HUES6 (cell line): Measurements from ENCODE around the gene EXOG.

Source experiments
- H3K27ac ChIP-seq: 2 replicates; pipeline ENCODE4 v1.7.0; 2013; ENCODE audit warnings: low read depth, mild to moderate bottlenecking, low read length, inconsistent platforms
- H3K27me3 ChIP-seq: 2 replicates; pipeline ENCODE4 v1.6.1; 2013; ENCODE audit warnings: low read length; ENCODE audit not compliant: control insufficient read depth, insufficient read depth
- H3K36me3 ChIP-seq: 2 replicates; pipeline ENCODE4 v1.6.1; 2013; ENCODE audit warnings: low read length; ENCODE audit not compliant: control insufficient read depth, insufficient read depth
- H3K4me1 ChIP-seq: 2 replicates; pipeline ENCODE4 v1.6.1; 2013; ENCODE audit warnings: low read length; ENCODE audit not compliant: control insufficient read depth, insufficient read depth
- H3K4me3 ChIP-seq: 2 replicates; pipeline ENCODE4 v1.5.1; 2013; ENCODE audit warnings: low read depth, low read length
- H3K9ac ChIP-seq: one replicate; pipeline ENCODE4 v1.6.1; 2013; ENCODE audit warnings: mild to moderate bottlenecking, low read length
- H3K9me3 ChIP-seq: 2 replicates; pipeline ENCODE4 v1.6.1; 2013; ENCODE audit warnings: low read depth, low read length; ENCODE audit not compliant: control insufficient read depth, insufficient read depth

Gene EXOG

GRCh38 chr3:38558864-38559263 is 62.7 kb downstream of the EXOG start:
- Histone ChIP-seq H3K4me3 (no peak overlapping the region), H3K4me1 (no peaks in the 10 kb centered on the region), H3K9me3 (0 out of 2 replicates have a peak, but pooled peaks cover 5% of the 10 kb centered on the region), H3K36me3 (no peaks in the 10 kb centered on the region), H3K27ac (no peak overlapping the region), H3K9ac (no peak overlapping the region), H3K27me3 (no peaks in the 10 kb centered on the region)

DNA sequence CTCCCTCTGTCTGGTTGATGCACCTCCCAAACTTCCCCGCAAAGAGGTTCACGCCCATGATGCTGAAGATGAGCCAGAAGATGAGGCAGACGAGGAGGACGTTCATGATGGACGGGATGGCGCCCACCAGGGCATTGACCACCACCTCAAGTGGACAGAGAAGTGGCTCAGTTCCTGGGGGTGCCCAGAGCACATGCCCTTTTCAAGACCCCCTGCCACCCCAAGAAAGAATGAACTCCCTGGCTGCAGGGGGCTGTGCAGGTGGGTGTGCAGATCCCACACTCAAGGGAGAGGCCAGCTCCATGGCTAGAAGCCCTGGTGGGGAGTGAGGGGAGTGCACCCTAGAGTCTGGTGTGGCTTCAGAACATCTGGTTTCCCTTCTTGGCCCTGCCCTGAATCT is 64.1 kb downstream of the EXOG start:
- Histone ChIP-seq H3K27ac (no peak overlapping the region), H3K9ac (no peak overlapping the region), H3K9me3 (no peaks in the 10 kb centered on the region), H3K4me3 (no peak overlapping the region), H3K36me3 (no peaks in the 10 kb centered on the region), H3K4me1 (no peaks in the 10 kb centered on the region), H3K27me3 (no peaks in the 10 kb centered on the region)

- Histone ChIP-seq H3K36me3 (no peaks in the 10 kb centered on the region), H3K9ac (no peak overlapping the region), H3K27ac (no peak overlapping the region), H3K9me3 (no peaks in the 10 kb centered on the region), H3K27me3 (no peaks in the 10 kb centered on the region), H3K4me3 (no peak overlapping the region), H3K4me1 (no peaks in the 10 kb centered on the region)
Observed at GRCh38 chr3:38560996-38561717, 65.0 kb downstream of the EXOG start.

DNA sequence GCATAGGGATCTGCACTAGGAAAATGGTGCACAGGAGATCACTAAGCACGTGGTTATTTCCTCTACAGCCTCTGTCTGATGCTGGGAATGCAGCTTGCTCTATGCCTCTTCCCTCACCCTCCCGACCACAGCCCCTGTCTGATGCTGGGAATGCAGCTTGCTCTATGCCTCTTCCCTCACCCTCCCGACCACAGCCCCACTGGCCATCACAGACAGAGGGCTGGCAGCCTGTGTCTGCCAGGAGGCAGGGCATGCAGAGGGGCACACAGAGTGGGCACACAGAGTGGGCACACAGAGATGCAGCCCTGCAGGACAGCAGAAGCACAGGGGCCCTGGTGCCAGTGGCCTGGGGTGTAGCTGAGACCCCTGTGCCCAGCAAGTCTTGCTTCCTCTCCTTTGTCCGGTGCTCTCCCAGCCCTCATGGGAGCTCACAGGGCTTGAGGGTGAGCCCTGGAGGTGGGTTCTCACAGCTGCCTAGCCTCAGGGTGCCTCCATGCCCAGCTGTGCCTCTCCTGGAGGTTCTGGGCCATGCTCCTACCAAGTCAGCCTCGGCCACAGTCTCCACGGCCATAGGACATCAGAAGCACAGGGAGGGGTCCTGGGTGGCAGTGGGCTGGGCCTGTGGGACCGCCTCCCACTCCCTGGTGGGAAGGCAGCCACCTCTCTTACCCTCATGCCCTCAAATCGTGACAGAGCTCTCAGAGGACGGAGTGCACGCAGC is 65.8 kb downstream of the EXOG start:
- H3K4me1 ChIP-seq: no peaks in the 10 kb centered on the region
- no peak overlapping the region for H3K27ac ChIP-seq
- H3K4me3 ChIP-seq: no peak overlapping the region
- H3K36me3 ChIP-seq: no peaks in the 10 kb centered on the region
- no peaks in the 10 kb centered on the region for H3K27me3 ChIP-seq
- H3K9ac ChIP-seq: no peak overlapping the region
- H3K9me3 ChIP-seq: no peaks in the 10 kb centered on the region

DNA sequence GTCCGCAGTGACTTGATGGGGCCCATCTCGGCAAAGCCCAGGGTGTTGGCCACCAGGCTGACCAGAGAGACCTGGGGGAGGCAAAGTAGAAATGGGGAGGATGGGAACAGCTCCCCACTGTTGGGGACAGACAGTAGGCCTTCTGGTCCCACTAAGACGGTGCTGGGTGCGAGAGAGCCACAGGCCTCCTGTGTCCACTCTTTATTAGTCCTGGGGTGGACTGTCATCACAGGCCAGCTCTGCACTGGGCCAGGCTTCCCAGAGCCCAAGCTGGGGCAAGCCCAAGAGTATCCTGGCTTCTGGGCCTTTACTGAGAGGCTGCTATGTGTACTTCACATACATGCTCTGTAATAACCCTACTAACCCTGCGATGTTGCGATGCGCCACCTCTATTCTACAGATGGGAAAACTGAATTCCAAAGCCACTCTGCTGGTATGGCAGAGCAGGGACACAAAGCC is 66.4 kb downstream of the EXOG start:
- H3K36me3 ChIP-seq: no peaks in the 10 kb centered on the region
- no peak overlapping the region for H3K9ac ChIP-seq
- no peaks in the 10 kb centered on the region for H3K27me3 ChIP-seq
- H3K27ac ChIP-seq: no peak overlapping the region
- H3K4me1 ChIP-seq: no peaks in the 10 kb centered on the region
- H3K9me3 ChIP-seq: no peaks in the 10 kb centered on the region
- H3K4me3 ChIP-seq: no peak overlapping the region

- no peaks in the 10 kb centered on the region for H3K9me3 ChIP-seq
- no peaks in the 10 kb centered on the region for H3K36me3 ChIP-seq
- no peak overlapping the region for H3K27ac ChIP-seq
- no peaks in the 10 kb centered on the region for H3K4me1 ChIP-seq
- no peak overlapping the region for H3K4me3 ChIP-seq
- no peak overlapping the region for H3K9ac ChIP-seq
- H3K27me3 ChIP-seq: no peaks in the 10 kb centered on the region
Observed at GRCh38 chr3:38563070-38563885, 67.1 kb downstream of the EXOG start.

DNA sequence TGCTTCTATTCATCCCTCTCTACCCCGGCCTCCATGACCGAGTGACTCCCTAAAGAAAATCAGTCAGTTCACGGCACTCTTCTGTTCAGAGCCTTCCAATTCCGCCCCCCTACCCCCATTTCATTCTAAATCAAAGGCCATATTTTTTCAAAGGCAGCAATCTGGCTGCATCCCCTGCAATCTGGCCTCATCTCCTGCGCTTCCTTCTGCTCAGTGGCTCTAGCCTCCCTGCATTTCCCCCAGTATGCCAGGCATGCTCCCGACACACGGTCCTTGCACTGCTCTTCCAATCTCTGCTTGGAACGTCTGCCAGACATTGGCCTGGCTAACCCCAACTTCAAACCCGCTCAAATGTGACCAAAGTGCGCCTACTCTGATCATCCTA is 67.7 kb downstream of the EXOG start:
- no peak overlapping the region for H3K4me3 ChIP-seq
- H3K9me3 ChIP-seq: no peaks in the 10 kb centered on the region
- no peaks in the 10 kb centered on the region for H3K27me3 ChIP-seq
- H3K4me1 ChIP-seq: no peaks in the 10 kb centered on the region
- H3K27ac ChIP-seq: no peak overlapping the region
- H3K36me3 ChIP-seq: no peaks in the 10 kb centered on the region
- no peak overlapping the region for H3K9ac ChIP-seq

- Histone ChIP-seq H3K27ac (no peak overlapping the region), H3K36me3 (no peaks in the 10 kb centered on the region), H3K9me3 (no peaks in the 10 kb centered on the region), H3K9ac (no peak overlapping the region), H3K4me3 (no peak overlapping the region), H3K27me3 (no peaks in the 10 kb centered on the region), H3K4me1 (no peaks in the 10 kb centered on the region)
Observed at GRCh38 chr3:38564631-38565338, 68.6 kb downstream of the EXOG start.

- no peak overlapping the region for H3K27ac ChIP-seq
- H3K36me3 ChIP-seq: no peaks in the 10 kb centered on the region
- no peaks in the 10 kb centered on the region for H3K9me3 ChIP-seq
- no peaks in the 10 kb centered on the region for H3K27me3 ChIP-seq
- H3K9ac ChIP-seq: no peak overlapping the region
- H3K4me3 ChIP-seq: no peak overlapping the region
- H3K4me1 ChIP-seq: no peaks in the 10 kb centered on the region
Observed at GRCh38 chr3:38565339-38566214, 69.4 kb downstream of the EXOG start.

GRCh38 chr3:38566215-38566528 is 70.0 kb downstream of the EXOG start:
- Histone ChIP-seq H3K4me1 (no peaks in the 10 kb centered on the region), H3K27ac (no peak overlapping the region), H3K9me3 (no peaks in the 10 kb centered on the region), H3K36me3 (no peaks in the 10 kb centered on the region), H3K9ac (no peak overlapping the region), H3K4me3 (no peak overlapping the region), H3K27me3 (no peaks in the 10 kb centered on the region)
